ENCODE results near the gene KCNJ12.

The KCNJ12 gene

DNA sequence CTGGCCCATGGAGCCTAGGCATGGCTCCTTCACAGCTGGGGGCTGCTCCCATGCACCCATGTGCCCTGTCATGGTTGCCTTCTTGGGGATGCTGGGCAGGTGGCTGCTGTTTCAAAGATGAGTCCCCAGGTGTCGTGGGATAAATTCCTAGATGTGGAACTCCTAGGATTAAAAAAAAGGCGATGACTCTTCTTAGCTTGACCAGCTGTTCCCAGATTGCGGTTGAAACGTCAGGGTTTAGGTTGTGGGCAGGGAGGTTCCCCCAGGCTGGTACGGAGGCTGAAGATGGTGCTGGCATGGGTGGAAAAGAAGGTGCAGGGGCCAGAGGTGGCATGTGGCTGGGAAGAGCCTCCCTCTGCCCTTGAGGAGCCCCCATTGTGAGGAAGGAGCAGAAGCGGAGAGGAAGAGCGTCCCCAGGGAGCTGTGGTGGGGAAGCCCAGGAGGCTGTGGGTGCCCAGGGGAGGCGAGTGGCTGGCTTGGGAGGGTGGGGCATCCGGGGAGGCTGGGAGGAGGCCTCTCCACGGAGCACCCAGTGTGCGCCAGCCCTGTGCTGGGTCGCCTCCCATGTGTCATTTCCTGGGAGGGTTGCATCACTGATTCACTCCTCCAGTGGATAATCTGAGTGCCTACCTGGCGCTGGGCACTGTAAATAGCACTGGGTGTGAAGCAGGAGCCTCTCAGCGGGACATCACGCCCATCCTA lies 7.5 kb upstream of the KCNJ12 start:
- no peak for DNase-seq (ENCODE audit: low read depth, low spot score)

GRCh38 chr17:21369395-21369794 lies 6.8 kb upstream of the KCNJ12 start:
- no peak for DNase-seq (ENCODE audit: low read depth, low spot score)

DNA sequence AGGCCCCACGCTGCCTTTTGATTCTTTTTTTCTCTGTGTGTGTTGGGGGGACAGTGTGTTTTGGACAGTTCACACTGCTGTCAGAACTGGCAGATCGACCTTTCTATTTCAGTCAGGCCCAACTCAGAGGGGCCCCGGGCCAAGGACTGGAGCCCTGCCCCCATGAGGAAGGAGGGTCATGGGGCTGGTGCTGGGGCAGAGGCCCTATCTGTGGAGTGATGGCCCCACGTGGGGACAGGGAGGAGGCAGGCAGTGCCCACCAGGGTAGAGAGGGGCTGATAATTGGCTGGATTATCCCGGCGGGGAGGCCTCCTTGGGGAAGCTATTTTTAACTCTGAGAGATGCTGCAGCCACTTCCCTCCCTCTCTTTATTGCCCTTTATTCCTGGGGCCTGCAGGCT lies 5.7 kb upstream of the KCNJ12 start:
- no peak for DNase-seq (ENCODE audit: low read depth, low spot score)

- DNase-seq (ENCODE audit: low read depth, low spot score): no peak
Measured at GRCh38 chr17:21371511-21372081, 4.6 kb upstream of the KCNJ12 start.

- DNase-seq (ENCODE audit: low read depth, low spot score): no peak
Measured at GRCh38 chr17:21372256-21372954, 3.8 kb upstream of the KCNJ12 start.

GRCh38 chr17:21373036-21373435 lies 3.1 kb upstream of the KCNJ12 start:
- DNase-seq (ENCODE audit: low read depth, low spot score): no peak

GRCh38 chr17:21373696-21374440 lies 2.3 kb upstream of the KCNJ12 start:
- DNase-seq (ENCODE audit: low read depth, low spot score): no peak

GRCh38 chr17:21374441-21375161 lies 1.6 kb upstream of the KCNJ12 start:
- DNase-seq (ENCODE audit: low read depth, low spot score): no peak

GRCh38 chr17:21375162-21375560 lies 996 bp upstream of the KCNJ12 start:
- DNase-seq (ENCODE audit: low read depth, low spot score): no peak

- no peak for DNase-seq (ENCODE audit: low read depth, low spot score)
Measured at GRCh38 chr17:21375757-21376080, 438 bp upstream of the KCNJ12 start.

DNA sequence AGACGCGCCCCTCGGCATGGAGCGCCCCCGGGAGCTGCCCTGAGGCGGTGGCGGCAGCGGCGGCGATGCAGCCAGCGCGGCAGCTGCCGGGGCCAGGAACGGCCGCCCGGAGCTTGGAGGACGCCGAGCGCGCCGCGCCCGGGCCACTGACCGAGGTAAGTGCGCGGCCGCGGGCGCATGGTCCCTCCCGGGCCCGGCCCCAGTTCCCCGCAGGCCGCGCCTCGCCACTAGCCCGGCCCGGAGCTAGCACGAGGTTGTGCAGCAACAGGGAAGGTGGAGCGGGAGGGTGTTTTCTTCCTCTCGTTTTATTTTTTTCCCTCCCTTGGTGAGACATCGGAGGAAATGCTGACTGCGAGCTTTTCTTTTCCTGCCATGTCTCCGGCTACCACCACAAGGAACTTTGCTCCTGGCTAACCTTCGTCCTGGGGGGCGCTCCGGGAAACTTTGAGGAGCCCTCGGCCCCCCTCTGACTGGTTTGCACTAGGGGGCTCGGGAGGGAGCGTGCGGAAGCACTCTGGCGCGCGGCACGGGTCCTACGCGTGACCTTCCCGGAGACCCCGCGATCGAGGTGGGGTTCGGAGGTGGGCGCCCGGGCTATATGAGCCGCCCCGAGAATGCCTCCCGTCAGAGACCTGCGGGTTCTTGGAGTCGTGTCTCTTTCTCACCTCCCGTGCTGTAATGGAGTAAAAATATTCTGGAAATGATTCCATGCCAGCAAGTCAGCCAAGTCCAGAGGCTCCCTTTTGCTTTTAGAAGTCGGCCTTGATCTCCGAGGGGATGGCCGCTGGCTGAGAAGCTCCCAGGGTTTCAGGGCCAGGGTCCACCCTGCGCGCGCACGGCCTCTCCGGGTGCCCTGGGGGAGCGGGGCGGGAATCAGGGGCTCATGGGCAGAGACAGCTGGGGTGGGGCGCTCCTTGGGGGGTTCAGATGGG lies 868 bp downstream of the KCNJ12 start:
- DNase-seq (ENCODE audit: low read depth, low spot score): no peak

DNA sequence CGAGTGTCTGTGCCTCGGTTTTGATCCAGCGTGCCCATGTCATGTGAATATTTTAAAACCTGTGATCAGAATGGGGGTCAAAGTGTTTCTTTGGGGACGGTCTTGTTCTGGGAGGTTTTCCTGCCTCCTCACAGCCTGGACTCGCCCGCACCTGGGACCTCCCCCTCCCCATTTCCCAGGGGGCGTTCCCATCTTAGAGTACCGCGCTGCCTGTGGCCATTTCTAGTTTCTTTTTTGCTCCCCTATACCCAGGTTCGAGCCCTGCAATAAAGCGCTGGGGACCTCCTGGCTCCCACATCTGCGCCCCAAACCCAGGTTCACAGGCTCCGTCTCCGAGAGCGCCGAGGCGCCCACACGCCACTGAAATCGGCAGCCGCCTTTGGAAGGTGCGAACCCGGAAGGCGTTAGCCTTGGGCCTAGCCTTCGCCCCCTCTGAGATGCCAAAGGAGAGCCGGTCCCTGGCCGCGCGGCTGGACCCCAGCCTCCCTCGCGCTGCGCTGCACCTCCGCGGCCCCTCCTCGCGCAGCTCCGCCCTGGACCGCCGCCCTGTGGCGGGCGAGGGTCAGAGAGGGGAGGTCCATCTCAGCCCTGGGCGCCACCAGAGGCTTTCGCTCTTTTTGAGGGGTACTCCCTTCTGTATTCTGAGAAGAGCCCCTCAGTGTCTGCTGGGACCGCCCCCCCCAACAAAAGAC lies 1.7 kb downstream of the KCNJ12 start:
- no peak for DNase-seq (ENCODE audit: low read depth, low spot score)

GRCh38 chr17:21378553-21378952 lies 2.4 kb downstream of the KCNJ12 start:
- DNase-seq (ENCODE audit: low read depth, low spot score): no peak

GRCh38 chr17:21379080-21379711 lies 3.0 kb downstream of the KCNJ12 start:
- DNase-seq (ENCODE audit: low read depth, low spot score): no peak

DNA sequence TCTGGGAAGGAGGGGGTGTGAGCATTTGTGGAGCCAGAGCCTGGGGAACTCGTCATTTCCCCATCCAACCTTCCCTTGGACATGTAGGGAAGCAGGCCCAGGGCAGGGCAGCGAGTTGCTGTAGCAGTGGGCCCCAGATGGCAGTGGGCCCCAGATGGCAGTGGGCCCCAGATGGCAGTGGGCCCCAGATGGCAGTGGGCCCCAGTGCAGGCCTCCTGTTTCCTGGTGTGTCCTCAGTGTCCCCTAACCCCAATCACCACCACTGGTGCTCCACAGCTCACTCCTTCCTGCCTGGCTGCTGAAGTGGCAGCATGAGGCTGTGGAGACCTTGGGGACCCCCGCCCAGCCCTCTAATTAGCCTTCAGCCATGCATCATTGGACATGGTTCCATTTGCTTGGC lies 4.5 kb downstream of the KCNJ12 start:
- DNase-seq (ENCODE audit: low read depth, low spot score): no peak

GRCh38 chr17:21381076-21381706 lies 5.0 kb downstream of the KCNJ12 start:
- no peak for DNase-seq (ENCODE audit: low read depth, low spot score)

GRCh38 chr17:21382560-21383495 lies 6.7 kb downstream of the KCNJ12 start:
- DNase-seq (ENCODE audit: low read depth, low spot score): no peak

DNA sequence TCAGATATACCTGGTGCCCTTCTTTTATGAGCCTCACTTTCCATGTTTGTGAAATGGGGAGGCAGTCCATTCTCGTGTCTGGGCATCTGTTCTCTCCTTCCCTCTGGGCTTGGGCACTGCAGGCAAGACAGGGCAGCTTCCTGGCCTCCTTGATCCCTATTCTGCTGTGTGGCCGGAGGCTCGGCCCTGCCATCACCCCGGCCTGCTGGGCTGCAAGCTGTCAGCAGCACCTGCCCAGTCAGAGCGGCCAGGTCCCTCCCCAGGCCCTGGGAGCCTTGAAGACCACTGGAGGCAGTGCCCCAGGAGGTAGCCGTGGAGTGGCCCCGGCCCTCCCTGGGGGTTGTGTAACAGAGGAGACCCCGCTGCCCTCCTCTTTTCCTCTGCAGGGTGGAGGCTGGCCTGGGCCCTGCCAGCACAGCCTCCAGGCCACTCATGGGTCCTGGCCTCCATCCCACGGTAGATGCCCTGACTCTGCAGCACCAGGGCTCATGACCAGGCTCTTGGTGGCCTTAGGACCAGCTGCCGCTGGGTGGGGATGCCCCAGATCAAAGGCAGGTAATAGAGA lies 9.2 kb downstream of the KCNJ12 start:
- no peak for DNase-seq (ENCODE audit: low read depth, low spot score)
